ENCODE results near the gene SERPINA1.
"Not testable (repeated sequence)": the region's sequence is repeated elsewhere in the genome, so short reads cannot be mapped to it uniquely, and the experiment has no call there.

The SERPINA1 gene

DNA sequence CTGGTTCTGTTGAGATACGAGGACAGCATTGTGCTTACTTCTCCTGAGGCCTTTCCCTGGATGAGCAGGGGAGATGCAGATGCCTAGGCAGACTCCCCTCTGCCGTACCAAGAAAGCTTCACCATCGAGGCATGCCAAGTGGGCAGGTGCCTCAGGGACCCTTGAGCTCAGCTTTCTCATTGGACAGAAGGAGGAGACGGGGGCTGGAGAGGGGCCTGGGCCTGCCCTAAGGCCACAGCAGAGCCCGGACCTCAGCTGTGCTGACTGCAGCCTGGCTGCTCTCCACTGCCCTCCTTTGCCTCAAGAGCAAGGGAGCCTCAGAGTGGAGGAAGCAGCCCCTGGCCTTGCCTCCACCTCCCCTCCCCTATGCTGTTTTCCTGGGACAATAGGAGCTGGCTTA lies 23.4 kb downstream of the SERPINA1 start:
- no peaks in the 10 kb centered on the region for H3K4me1 ChIP-seq (ENCODE audit: control insufficient read depth in 1 of 2, insufficient read depth in 2 of 2, low read length in 2 of 2)
- no peaks in the 10 kb centered on the region for H3K36me3 ChIP-seq (ENCODE audit: control insufficient read depth in 1 of 2, insufficient read depth in 2 of 2, low read length in 2 of 2)
- no peaks in the 10 kb centered on the region for H3K9me3 ChIP-seq (ENCODE audit: control insufficient read depth in 1 of 2, low read length in 2 of 2)
- H3K27me3 ChIP-seq (ENCODE audit: low read depth, low read length) = no peaks in the 10 kb centered on the region
- no peak overlapping the region for H3K4me3 ChIP-seq (ENCODE audit: low read depth in 1 of 2, low read length in 2 of 2)
- no peak overlapping the region for H3K27ac ChIP-seq (ENCODE audit: low read length)

DNA sequence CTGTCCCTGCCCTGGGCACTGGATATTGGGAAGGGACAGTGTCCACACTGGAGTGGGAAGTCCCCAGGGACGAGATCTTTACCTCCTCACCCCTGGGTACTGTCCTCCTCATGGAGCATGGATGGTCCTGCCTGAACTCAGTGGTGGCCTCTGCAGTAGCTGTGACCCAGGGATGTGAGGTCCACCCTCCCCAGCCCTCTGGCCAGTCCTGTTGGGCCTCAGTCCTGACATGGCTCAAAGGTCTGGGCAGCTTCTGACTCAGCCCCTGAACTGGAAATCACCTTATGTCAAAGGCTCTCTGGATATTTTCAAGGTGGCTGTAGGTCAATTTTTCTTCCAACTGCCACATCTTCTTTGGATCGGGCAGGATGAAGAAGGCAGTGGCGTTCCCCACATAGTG lies 24.4 kb downstream of the SERPINA1 start:
- H3K4me1 ChIP-seq (ENCODE audit: control insufficient read depth in 1 of 2, insufficient read depth in 2 of 2, low read length in 2 of 2) = no peaks in the 10 kb centered on the region
- H3K27me3 ChIP-seq (ENCODE audit: low read depth, low read length) = no peaks in the 10 kb centered on the region
- H3K9me3 ChIP-seq (ENCODE audit: control insufficient read depth in 1 of 2, low read length in 2 of 2) = no peaks in the 10 kb centered on the region
- no peak overlapping the region for H3K27ac ChIP-seq (ENCODE audit: low read length)
- H3K4me3 ChIP-seq (ENCODE audit: low read depth in 1 of 2, low read length in 2 of 2) = no peak overlapping the region
- no peaks in the 10 kb centered on the region for H3K36me3 ChIP-seq (ENCODE audit: control insufficient read depth in 1 of 2, insufficient read depth in 2 of 2, low read length in 2 of 2)

DNA sequence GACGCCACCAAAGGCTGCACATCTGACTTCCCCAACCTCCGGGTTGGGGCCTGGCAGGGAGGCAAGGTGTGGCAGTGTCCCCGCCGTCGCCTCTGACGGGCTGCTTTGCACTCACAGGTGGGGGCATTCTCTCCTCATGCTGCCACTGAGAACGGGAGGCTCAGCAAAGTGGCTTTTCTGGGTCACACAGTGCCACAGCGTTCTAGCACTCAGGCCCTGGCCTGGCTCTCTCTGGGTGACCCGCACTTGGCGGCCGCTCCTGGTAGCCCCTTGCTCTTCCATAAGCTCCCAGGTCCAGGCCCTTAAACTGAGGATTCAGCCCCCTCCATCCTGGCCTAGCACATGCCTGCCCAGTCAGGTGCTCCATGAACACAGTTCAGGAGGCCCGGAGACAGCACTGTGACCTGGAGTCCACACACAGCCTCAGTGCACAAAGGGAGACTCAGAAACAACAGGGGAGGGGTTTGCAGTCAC lies 25.2 kb downstream of the SERPINA1 start:
- no peak overlapping the region for H3K4me3 ChIP-seq (ENCODE audit: low read depth in 1 of 2, low read length in 2 of 2)
- no peaks in the 10 kb centered on the region for H3K9me3 ChIP-seq (ENCODE audit: control insufficient read depth in 1 of 2, low read length in 2 of 2)
- H3K27ac ChIP-seq (ENCODE audit: low read length) = no peak overlapping the region
- H3K27me3 ChIP-seq (ENCODE audit: low read depth, low read length) = no peaks in the 10 kb centered on the region
- no peaks in the 10 kb centered on the region for H3K4me1 ChIP-seq (ENCODE audit: control insufficient read depth in 1 of 2, insufficient read depth in 2 of 2, low read length in 2 of 2)
- H3K36me3 ChIP-seq (ENCODE audit: control insufficient read depth in 1 of 2, insufficient read depth in 2 of 2, low read length in 2 of 2) = no peaks in the 10 kb centered on the region

DNA sequence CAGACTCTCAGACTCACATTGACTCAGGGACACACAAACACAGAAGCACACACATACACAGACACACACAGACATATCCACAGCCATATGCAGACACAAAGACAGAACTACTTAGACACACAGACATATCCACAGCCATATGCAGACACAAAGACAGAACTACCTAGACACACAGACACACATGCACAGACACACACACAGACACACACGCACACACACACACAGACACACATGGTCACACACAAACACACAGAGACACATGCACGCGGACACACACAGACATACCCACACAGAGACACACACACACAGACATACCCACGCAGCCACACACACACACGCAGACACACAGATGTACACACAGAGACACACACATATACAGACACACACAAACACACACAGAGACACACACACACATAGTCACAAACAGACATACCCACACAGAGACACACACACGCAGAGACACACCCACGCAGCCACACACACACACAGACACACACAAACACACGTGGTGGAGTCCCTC lies 25.7 kb downstream of the SERPINA1 start:
- Histone ChIP-seq H3K9me3 (ENCODE audit: control insufficient read depth in 1 of 2, low read length in 2 of 2) (no peaks in the 10 kb centered on the region), H3K4me1 (ENCODE audit: control insufficient read depth in 1 of 2, insufficient read depth in 2 of 2, low read length in 2 of 2) (no peaks in the 10 kb centered on the region), H3K27ac (ENCODE audit: low read length) (no peak overlapping the region), H3K36me3 (ENCODE audit: control insufficient read depth in 1 of 2, insufficient read depth in 2 of 2, low read length in 2 of 2) (no peaks in the 10 kb centered on the region), H3K4me3 (ENCODE audit: low read depth in 1 of 2, low read length in 2 of 2) (no peak overlapping the region), H3K27me3 (ENCODE audit: low read depth, low read length) (no peaks in the 10 kb centered on the region)

DNA sequence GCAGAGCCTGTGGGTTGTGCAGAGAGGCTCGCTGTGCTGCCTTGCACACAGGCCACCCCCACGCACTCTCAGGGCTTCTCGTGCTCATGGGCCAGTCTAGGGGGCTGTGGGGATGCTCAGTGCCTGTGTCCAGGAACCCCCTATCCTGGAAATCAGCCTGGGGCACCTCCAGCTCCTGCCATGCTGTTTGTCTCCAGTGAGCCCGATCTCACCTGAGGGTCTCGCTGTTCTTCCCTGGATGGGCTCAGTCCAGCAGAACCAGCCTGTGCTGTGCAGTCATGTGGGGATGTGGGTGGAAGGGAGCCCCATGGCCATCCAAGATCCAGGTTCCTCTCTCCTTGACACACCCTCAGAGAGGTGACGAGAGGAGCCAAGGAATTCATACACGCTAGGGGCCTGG lies 26.7 kb downstream of the SERPINA1 start:
- H3K27ac ChIP-seq (ENCODE audit: low read length) = no peak overlapping the region
- no peaks in the 10 kb centered on the region for H3K9me3 ChIP-seq (ENCODE audit: control insufficient read depth in 1 of 2, low read length in 2 of 2)
- no peaks in the 10 kb centered on the region for H3K4me1 ChIP-seq (ENCODE audit: control insufficient read depth in 1 of 2, insufficient read depth in 2 of 2, low read length in 2 of 2)
- H3K36me3 ChIP-seq (ENCODE audit: control insufficient read depth in 1 of 2, insufficient read depth in 2 of 2, low read length in 2 of 2) = no peaks in the 10 kb centered on the region
- no peaks in the 10 kb centered on the region for H3K27me3 ChIP-seq (ENCODE audit: low read depth, low read length)
- H3K4me3 ChIP-seq (ENCODE audit: low read depth in 1 of 2, low read length in 2 of 2) = no peak overlapping the region

DNA sequence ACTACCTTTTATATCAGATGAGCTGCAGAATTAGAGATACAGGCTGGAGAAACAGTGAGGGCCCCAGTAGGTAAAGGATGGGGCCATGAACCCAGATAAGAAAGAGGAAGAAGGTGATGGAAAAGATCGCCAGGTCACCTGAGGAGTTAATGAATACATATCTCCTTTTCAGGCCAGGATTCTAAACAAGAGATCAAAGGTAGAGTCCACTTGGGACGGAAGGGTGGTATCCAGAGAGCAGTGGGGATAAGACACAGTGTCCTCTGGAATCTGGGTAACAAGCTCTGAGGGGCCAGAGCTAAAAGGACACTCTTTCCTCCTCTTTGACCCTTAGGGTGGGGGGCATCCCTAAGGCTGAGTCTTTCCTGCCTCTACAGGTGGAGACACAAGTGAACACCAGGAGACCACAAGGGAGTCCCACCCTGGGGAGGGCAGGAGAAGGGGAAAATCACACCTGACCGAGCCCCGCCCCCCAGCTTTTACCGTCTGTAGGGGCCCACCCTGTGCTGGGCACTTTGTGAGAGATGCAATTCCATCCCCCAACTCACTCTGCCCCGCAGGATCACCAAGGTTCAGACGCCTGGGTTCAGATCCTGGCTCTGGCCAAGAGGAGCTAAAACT lies 27.3 kb downstream of the SERPINA1 start:
- Histone ChIP-seq H3K4me1 (ENCODE audit: control insufficient read depth in 1 of 2, insufficient read depth in 2 of 2, low read length in 2 of 2) (no peaks in the 10 kb centered on the region), H3K27me3 (ENCODE audit: low read depth, low read length) (no peaks in the 10 kb centered on the region), H3K27ac (ENCODE audit: low read length) (no peak overlapping the region), H3K4me3 (ENCODE audit: low read depth in 1 of 2, low read length in 2 of 2) (no peak overlapping the region), H3K9me3 (ENCODE audit: control insufficient read depth in 1 of 2, low read length in 2 of 2) (no peaks in the 10 kb centered on the region), H3K36me3 (ENCODE audit: control insufficient read depth in 1 of 2, insufficient read depth in 2 of 2, low read length in 2 of 2) (no peaks in the 10 kb centered on the region)

DNA sequence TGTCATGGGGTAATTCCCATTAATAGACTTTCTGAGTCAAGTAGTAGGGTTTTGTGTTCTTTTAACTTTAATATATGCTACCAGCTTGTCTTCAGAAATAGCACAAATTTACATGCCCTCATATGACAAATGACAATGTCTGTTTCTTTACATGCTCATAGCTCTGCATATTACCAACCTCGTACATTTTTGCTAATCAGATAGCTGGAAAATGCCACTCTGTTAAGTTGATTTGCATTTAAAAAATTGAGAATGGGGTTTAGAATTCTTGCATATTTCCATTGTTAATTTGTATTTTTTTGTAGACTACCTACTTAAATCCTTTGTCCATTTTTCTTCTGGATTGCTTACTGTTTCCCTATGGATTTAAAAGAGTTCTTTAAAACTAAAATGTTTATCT lies 31.2 kb downstream of the SERPINA1 start:
- Histone ChIP-seq H3K4me3 (ENCODE audit: low read depth in 1 of 2, low read length in 2 of 2) (no peak overlapping the region), H3K4me1 (ENCODE audit: control insufficient read depth in 1 of 2, insufficient read depth in 2 of 2, low read length in 2 of 2) (no peaks in the 10 kb centered on the region), H3K27ac (ENCODE audit: low read length) (no peak overlapping the region), H3K36me3 (ENCODE audit: control insufficient read depth in 1 of 2, insufficient read depth in 2 of 2, low read length in 2 of 2) (no peaks in the 10 kb centered on the region), H3K27me3 (ENCODE audit: low read depth, low read length) (no peaks in the 10 kb centered on the region), H3K9me3 (ENCODE audit: control insufficient read depth in 1 of 2, low read length in 2 of 2) (no peaks in the 10 kb centered on the region)

DNA sequence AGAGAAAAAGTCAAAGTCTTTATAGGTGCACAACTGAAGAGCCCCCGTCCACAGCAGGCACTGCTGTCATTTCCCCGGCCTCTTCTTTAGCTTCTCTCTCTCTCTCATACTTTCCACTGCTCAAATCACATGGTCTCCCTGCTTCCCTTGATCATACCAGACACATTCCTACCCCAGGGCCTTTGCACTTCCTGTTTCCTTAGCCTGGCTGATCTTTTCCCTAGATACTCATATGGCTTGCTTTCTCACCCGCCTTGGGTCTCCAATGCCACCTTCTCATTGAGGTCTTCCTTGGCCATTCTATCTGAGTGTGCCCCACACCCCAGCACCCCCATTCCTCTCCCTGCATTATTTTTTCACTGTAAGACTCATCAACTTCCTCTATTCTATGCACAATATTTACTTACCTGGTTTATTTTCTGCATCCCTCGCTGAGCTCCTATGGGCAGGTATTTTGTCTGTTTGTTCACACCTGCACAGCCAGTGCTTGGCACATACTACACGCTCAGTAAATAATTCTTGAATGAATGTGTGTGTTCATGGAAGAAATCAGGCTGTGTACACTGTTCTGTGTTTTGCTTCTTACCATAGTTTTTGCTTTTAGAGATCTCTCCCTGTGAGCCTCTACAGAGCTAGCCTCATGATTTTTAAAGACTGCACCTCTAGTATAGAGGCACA lies 31.9 kb downstream of the SERPINA1 start:
- no peak overlapping the region for H3K4me3 ChIP-seq (ENCODE audit: low read depth in 1 of 2, low read length in 2 of 2)
- H3K27me3 ChIP-seq (ENCODE audit: low read depth, low read length) = no peaks in the 10 kb centered on the region
- H3K4me1 ChIP-seq (ENCODE audit: control insufficient read depth in 1 of 2, insufficient read depth in 2 of 2, low read length in 2 of 2) = no peaks in the 10 kb centered on the region

DNA sequence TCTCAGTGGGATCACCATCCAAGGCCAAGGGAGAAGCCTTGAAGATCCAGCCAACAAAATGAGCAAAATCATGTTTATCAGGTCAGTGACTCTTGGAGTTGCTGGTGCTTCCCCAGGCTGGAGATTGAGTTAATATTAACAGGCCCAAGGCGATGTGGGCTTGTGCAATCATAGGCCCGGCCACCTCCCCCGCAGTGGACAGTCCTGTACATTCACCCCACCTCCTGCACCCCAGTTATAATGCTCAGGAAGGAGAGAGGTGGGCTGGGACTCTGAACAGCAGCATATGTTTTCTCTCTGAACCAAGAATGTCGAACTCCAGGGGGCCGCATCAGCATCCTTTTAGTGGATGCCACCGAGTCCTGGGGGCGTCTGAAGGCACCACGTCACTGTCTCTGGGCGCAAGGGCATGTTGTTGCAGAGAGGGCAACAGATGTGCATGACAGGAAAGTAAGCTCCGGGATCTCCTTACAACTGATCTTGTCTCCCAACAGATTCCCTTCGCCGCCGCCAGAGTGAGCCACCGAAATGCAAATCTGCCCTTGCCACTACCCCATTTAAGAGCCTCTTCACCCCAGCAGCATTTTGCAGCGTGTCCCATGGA lies 33.1 kb downstream of the SERPINA1 start:
- H3K27me3 ChIP-seq (ENCODE audit: low read depth, low read length) = no peaks in the 10 kb centered on the region
- no peaks in the 10 kb centered on the region for H3K4me1 ChIP-seq (ENCODE audit: control insufficient read depth in 1 of 2, insufficient read depth in 2 of 2, low read length in 2 of 2)

More for the DNA sequence above, 31.9 kb downstream of the SERPINA1 start:
- Histone ChIP-seq H3K9me3 (ENCODE audit: control insufficient read depth in 1 of 2, low read length in 2 of 2) (no peaks in the 10 kb centered on the region), H3K36me3 (ENCODE audit: control insufficient read depth in 1 of 2, insufficient read depth in 2 of 2, low read length in 2 of 2) (no peaks in the 10 kb centered on the region), H3K27ac (ENCODE audit: low read length) (no peak overlapping the region)

DNA sequence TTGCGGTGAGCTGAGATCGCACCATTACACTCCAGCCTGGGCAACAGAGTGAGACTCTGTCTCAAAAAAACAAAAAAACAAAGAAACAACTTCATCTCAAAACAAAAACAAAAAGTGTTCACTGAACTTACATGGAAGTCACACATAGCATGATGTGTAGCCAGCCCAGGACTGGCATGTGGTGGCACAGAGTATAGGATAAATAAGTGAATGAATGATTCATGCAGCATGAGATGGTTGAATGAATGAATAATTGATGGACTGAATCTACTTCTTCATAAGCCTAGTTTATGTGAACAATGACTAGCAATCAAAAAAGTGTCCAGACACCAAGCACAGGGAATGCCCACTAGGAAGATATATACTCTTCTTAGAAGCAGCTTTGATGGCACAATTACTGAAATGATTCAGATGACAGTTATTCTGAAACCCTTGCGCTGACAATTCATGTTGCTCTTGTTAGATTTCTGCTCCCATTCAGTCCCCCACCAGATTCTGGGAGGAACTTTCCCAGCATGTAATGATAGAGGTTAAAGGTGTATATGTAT lies 33.7 kb downstream of the SERPINA1 start:
- Histone ChIP-seq H3K4me1 (ENCODE audit: control insufficient read depth in 1 of 2, insufficient read depth in 2 of 2, low read length in 2 of 2) (no peaks in the 10 kb centered on the region), H3K27me3 (ENCODE audit: low read depth, low read length) (no peaks in the 10 kb centered on the region), H3K4me3 (ENCODE audit: low read depth in 1 of 2, low read length in 2 of 2) (no peak overlapping the region), H3K27ac (ENCODE audit: low read length) (no peak overlapping the region), H3K36me3 (ENCODE audit: control insufficient read depth in 1 of 2, insufficient read depth in 2 of 2, low read length in 2 of 2) (no peaks in the 10 kb centered on the region), H3K9me3 (ENCODE audit: control insufficient read depth in 1 of 2, low read length in 2 of 2) (no peaks in the 10 kb centered on the region)

More for the DNA sequence above, 33.1 kb downstream of the SERPINA1 start:
- Histone ChIP-seq H3K27ac (ENCODE audit: low read length) (no peak overlapping the region), H3K4me3 (ENCODE audit: low read depth in 1 of 2, low read length in 2 of 2) (no peak overlapping the region), H3K9me3 (ENCODE audit: control insufficient read depth in 1 of 2, low read length in 2 of 2) (no peaks in the 10 kb centered on the region), H3K36me3 (ENCODE audit: control insufficient read depth in 1 of 2, insufficient read depth in 2 of 2, low read length in 2 of 2) (no peaks in the 10 kb centered on the region)

DNA sequence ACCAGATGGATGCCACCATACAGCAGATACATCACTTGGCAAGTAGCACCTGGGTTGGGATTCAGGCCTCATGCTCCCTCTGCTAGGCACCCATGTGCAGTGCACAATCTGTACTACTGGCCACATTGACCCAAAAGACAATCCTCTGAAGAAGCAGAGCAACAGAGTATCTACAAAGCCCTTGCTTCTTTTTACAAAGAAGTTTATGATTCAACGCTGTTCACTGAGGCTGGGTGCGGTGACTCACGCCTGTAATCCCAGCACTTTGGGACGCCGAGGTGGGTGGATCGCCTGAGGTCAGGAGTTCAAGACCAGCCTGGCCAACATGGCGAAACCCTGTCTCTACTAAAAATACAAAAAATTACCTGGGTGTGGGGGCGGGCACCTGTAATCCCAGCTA lies 34.2 kb downstream of the SERPINA1 start:
- not testable (repeated sequence) for H3K9me3 ChIP-seq (ENCODE audit: control insufficient read depth in 1 of 2, low read length in 2 of 2); H3K27me3 ChIP-seq (ENCODE audit: low read depth, low read length); H3K36me3 ChIP-seq (ENCODE audit: control insufficient read depth in 1 of 2, insufficient read depth in 2 of 2, low read length in 2 of 2); H3K27ac ChIP-seq (ENCODE audit: low read length); H3K4me1 ChIP-seq (ENCODE audit: control insufficient read depth in 1 of 2, insufficient read depth in 2 of 2, low read length in 2 of 2); H3K4me3 ChIP-seq (ENCODE audit: low read depth in 1 of 2, low read length in 2 of 2)

Measured in muscle layer of duodenum (tissue), 2 donors.